ENCODE measurements around the gene NKAIN2.

Gene NKAIN2

GRCh38 chr6:124110514-124110913 lies 306.8 kb downstream of the NKAIN2 start:
- no peaks in the 10 kb centered on the region for H3K27me3 ChIP-seq (ENCODE audit: control insufficient read depth, insufficient read depth, low read length)
- H3K4me3 ChIP-seq (ENCODE audit: low read length): no peak overlapping the region
- H3K9ac ChIP-seq (ENCODE audit: low read length): no peak overlapping the region
- no peaks in the 10 kb centered on the region for H3K4me1 ChIP-seq (ENCODE audit: control insufficient read depth, insufficient read depth, low read length)
- no peaks in the 10 kb centered on the region for H3K36me3 ChIP-seq (ENCODE audit: control insufficient read depth, insufficient read depth, low read length)
- H3K27ac ChIP-seq (ENCODE audit: low read depth, low read length): no peak overlapping the region

- H3K4me1 ChIP-seq (ENCODE audit: control insufficient read depth, insufficient read depth, low read length): no peaks in the 10 kb centered on the region
- H3K36me3 ChIP-seq (ENCODE audit: control insufficient read depth, insufficient read depth, low read length): no peaks in the 10 kb centered on the region
- H3K27ac ChIP-seq (ENCODE audit: low read depth, low read length): no peak overlapping the region
- no peaks in the 10 kb centered on the region for H3K27me3 ChIP-seq (ENCODE audit: control insufficient read depth, insufficient read depth, low read length)
- H3K4me3 ChIP-seq (ENCODE audit: low read length): no peak overlapping the region
- no peak overlapping the region for H3K9ac ChIP-seq (ENCODE audit: low read length)
Observed at GRCh38 chr6:124119596-124119995, 315.9 kb downstream of the NKAIN2 start.

- Histone ChIP-seq H3K27ac (ENCODE audit: low read depth, low read length) (no peak overlapping the region), H3K36me3 (ENCODE audit: control insufficient read depth, insufficient read depth, low read length) (no peaks in the 10 kb centered on the region), H3K9ac (ENCODE audit: low read length) (no peak overlapping the region), H3K27me3 (ENCODE audit: control insufficient read depth, insufficient read depth, low read length) (no peaks in the 10 kb centered on the region), H3K4me3 (ENCODE audit: low read length) (no peak overlapping the region), H3K4me1 (ENCODE audit: control insufficient read depth, insufficient read depth, low read length) (no peaks in the 10 kb centered on the region)
Observed at GRCh38 chr6:124123617-124124209, 320.0 kb downstream of the NKAIN2 start.

- Histone ChIP-seq H3K4me3 (ENCODE audit: low read length) (no peak overlapping the region), H3K4me1 (ENCODE audit: control insufficient read depth, insufficient read depth, low read length) (no peaks in the 10 kb centered on the region), H3K27me3 (ENCODE audit: control insufficient read depth, insufficient read depth, low read length) (no peaks in the 10 kb centered on the region), H3K36me3 (ENCODE audit: control insufficient read depth, insufficient read depth, low read length) (no peaks in the 10 kb centered on the region), H3K27ac (ENCODE audit: low read depth, low read length) (no peak overlapping the region), H3K9ac (ENCODE audit: low read length) (no peak overlapping the region)
Observed at GRCh38 chr6:124131259-124131658, 327.6 kb downstream of the NKAIN2 start.

- no peak overlapping the region for H3K27ac ChIP-seq (ENCODE audit: low read depth, low read length)
- no peak overlapping the region for H3K9ac ChIP-seq (ENCODE audit: low read length)
- H3K4me1 ChIP-seq (ENCODE audit: control insufficient read depth, insufficient read depth, low read length): no peaks in the 10 kb centered on the region
- H3K36me3 ChIP-seq (ENCODE audit: control insufficient read depth, insufficient read depth, low read length): no peaks in the 10 kb centered on the region
- no peaks in the 10 kb centered on the region for H3K27me3 ChIP-seq (ENCODE audit: control insufficient read depth, insufficient read depth, low read length)
- H3K4me3 ChIP-seq (ENCODE audit: low read length): no peak overlapping the region
Observed at GRCh38 chr6:124131779-124132178, 328.1 kb downstream of the NKAIN2 start.

GRCh38 chr6:124132256-124132655 lies 328.6 kb downstream of the NKAIN2 start:
- H3K4me1 ChIP-seq (ENCODE audit: control insufficient read depth, insufficient read depth, low read length): no peaks in the 10 kb centered on the region
- no peaks in the 10 kb centered on the region for H3K27me3 ChIP-seq (ENCODE audit: control insufficient read depth, insufficient read depth, low read length)

GRCh38 chr6:124142852-124143251 lies 339.2 kb downstream of the NKAIN2 start:
- Histone ChIP-seq H3K4me1 (ENCODE audit: control insufficient read depth, insufficient read depth, low read length) (no peaks in the 10 kb centered on the region), H3K27me3 (ENCODE audit: control insufficient read depth, insufficient read depth, low read length) (no peaks in the 10 kb centered on the region), H3K9ac (ENCODE audit: low read length) (no peak overlapping the region), H3K36me3 (ENCODE audit: control insufficient read depth, insufficient read depth, low read length) (no peaks in the 10 kb centered on the region), H3K4me3 (ENCODE audit: low read length) (no peak overlapping the region), H3K27ac (ENCODE audit: low read depth, low read length) (no peak overlapping the region)

More at GRCh38 chr6:124132256-124132655, 328.6 kb downstream of the NKAIN2 start:
- no peak overlapping the region for H3K27ac ChIP-seq (ENCODE audit: low read depth, low read length)
- no peaks in the 10 kb centered on the region for H3K36me3 ChIP-seq (ENCODE audit: control insufficient read depth, insufficient read depth, low read length)
- no peak overlapping the region for H3K4me3 ChIP-seq (ENCODE audit: low read length)
- H3K9ac ChIP-seq (ENCODE audit: low read length): no peak overlapping the region

GRCh38 chr6:124143435-124143834 lies 339.8 kb downstream of the NKAIN2 start:
- Histone ChIP-seq H3K4me1 (ENCODE audit: control insufficient read depth, insufficient read depth, low read length) (no peaks in the 10 kb centered on the region), H3K9ac (ENCODE audit: low read length) (no peak overlapping the region), H3K4me3 (ENCODE audit: low read length) (no peak overlapping the region), H3K36me3 (ENCODE audit: control insufficient read depth, insufficient read depth, low read length) (no peaks in the 10 kb centered on the region), H3K27ac (ENCODE audit: low read depth, low read length) (no peak overlapping the region), H3K27me3 (ENCODE audit: control insufficient read depth, insufficient read depth, low read length) (no peaks in the 10 kb centered on the region)

- Histone ChIP-seq H3K9ac (ENCODE audit: low read length) (no peak overlapping the region), H3K27ac (ENCODE audit: low read depth, low read length) (no peak overlapping the region), H3K27me3 (ENCODE audit: control insufficient read depth, insufficient read depth, low read length) (no peaks in the 10 kb centered on the region), H3K4me1 (ENCODE audit: control insufficient read depth, insufficient read depth, low read length) (no peaks in the 10 kb centered on the region), H3K4me3 (ENCODE audit: low read length) (no peak overlapping the region), H3K36me3 (ENCODE audit: control insufficient read depth, insufficient read depth, low read length) (no peaks in the 10 kb centered on the region)
Observed at GRCh38 chr6:124147621-124148020, 344.0 kb downstream of the NKAIN2 start.

GRCh38 chr6:124148236-124148957 lies 344.7 kb downstream of the NKAIN2 start:
- Histone ChIP-seq H3K36me3 (ENCODE audit: control insufficient read depth, insufficient read depth, low read length) (no peaks in the 10 kb centered on the region), H3K9ac (ENCODE audit: low read length) (no peak overlapping the region), H3K4me1 (ENCODE audit: control insufficient read depth, insufficient read depth, low read length) (no peaks in the 10 kb centered on the region), H3K4me3 (ENCODE audit: low read length) (no peak overlapping the region), H3K27ac (ENCODE audit: low read depth, low read length) (no peak overlapping the region), H3K27me3 (ENCODE audit: control insufficient read depth, insufficient read depth, low read length) (no peaks in the 10 kb centered on the region)

GRCh38 chr6:124149646-124150045 lies 346.0 kb downstream of the NKAIN2 start:
- no peak overlapping the region for H3K27ac ChIP-seq (ENCODE audit: low read depth, low read length)
- H3K36me3 ChIP-seq (ENCODE audit: control insufficient read depth, insufficient read depth, low read length): no peaks in the 10 kb centered on the region
- H3K27me3 ChIP-seq (ENCODE audit: control insufficient read depth, insufficient read depth, low read length): no peaks in the 10 kb centered on the region
- H3K9ac ChIP-seq (ENCODE audit: low read length): no peak overlapping the region
- H3K4me3 ChIP-seq (ENCODE audit: low read length): no peak overlapping the region
- H3K4me1 ChIP-seq (ENCODE audit: control insufficient read depth, insufficient read depth, low read length): no peaks in the 10 kb centered on the region

- Histone ChIP-seq H3K27me3 (ENCODE audit: control insufficient read depth, insufficient read depth, low read length) (no peaks in the 10 kb centered on the region), H3K4me3 (ENCODE audit: low read length) (no peak overlapping the region), H3K9ac (ENCODE audit: low read length) (no peak overlapping the region), H3K36me3 (ENCODE audit: control insufficient read depth, insufficient read depth, low read length) (no peaks in the 10 kb centered on the region), H3K27ac (ENCODE audit: low read depth, low read length) (no peak overlapping the region), H3K4me1 (ENCODE audit: control insufficient read depth, insufficient read depth, low read length) (no peaks in the 10 kb centered on the region)
Observed at GRCh38 chr6:124158024-124158423, 354.4 kb downstream of the NKAIN2 start.

- Histone ChIP-seq H3K27me3 (ENCODE audit: control insufficient read depth, insufficient read depth, low read length) (no peaks in the 10 kb centered on the region), H3K27ac (ENCODE audit: low read depth, low read length) (no peak overlapping the region), H3K9ac (ENCODE audit: low read length) (no peak overlapping the region), H3K4me1 (ENCODE audit: control insufficient read depth, insufficient read depth, low read length) (no peaks in the 10 kb centered on the region), H3K36me3 (ENCODE audit: control insufficient read depth, insufficient read depth, low read length) (no peaks in the 10 kb centered on the region), H3K4me3 (ENCODE audit: low read length) (no peak overlapping the region)
Observed at GRCh38 chr6:124163676-124164075, 360.0 kb downstream of the NKAIN2 start.
